ENCODE results near the gene CNPY1.

GRCh38 chr7:155588468-155588998, 42.2 kb upstream of the CNPY1 start:
- TF ChIP-seq POLR2AphosphoS5 (IDR thresholded peaks at IDR 0.05) (no peak), CTCF (IDR thresholded peaks at IDR 0.05) (no peak), POLR2A (IDR thresholded peaks at IDR 0.05) (no peak)
